Right lobe of liver (tissue), 6 donors: ENCODE results near the gene SERPINB1. TPM values are rescaled to one million over a fixed set of nuclear protein-coding genes. Genes with fewer than 3 reads are reported as not detected.

ENCODE experiments used
- ATAC-seq, 4 donors: fragments of 200-7000 bp; cut with Tn5 transposase; one replicate each; pipeline ENCODE4 v1.9.1; 2020; ENCODE audit warnings: mild to moderate bottlenecking in 4 of 4, moderate library complexity in 4 of 4
- DNase-seq, 3 donors: peaks; one replicate each; pipeline ENCODE4 v3.0.0-alpha.2; 2020
- H3K27ac ChIP-seq, 3 donors: fragments of 200-600 bp; one replicate each; pipeline ENCODE4 v1.8.0; 2022
- H3K27me3 ChIP-seq, 2 donors: fragments of 200-600 bp; one replicate each; pipeline ENCODE4 v1.8.0; 2022
- H3K36me3 ChIP-seq, 4 donors: fragments of 200-600 bp; sonication (generic) in 1 of 4; one replicate each; pipeline versions ENCODE4 v1.5.1 to v1.8.0; 2017 to 2022; ENCODE audit warnings: control low read depth in 1 of 4
- H3K4me1 ChIP-seq, 4 donors: fragments of 200-600 bp; sonication (generic) in 1 of 4; one replicate each; pipeline versions ENCODE4 v1.5.1 to v1.8.0; 2017 to 2022; ENCODE audit warnings: control low read depth in 1 of 4
- H3K4me3 ChIP-seq, 3 donors: fragments of 200-600 bp; one replicate each; pipeline ENCODE4 v1.8.0; 2022
- H3K9me3 ChIP-seq, 4 donors: fragments of 200-600 bp; sonication (generic) in 1 of 4; one replicate each; pipeline versions ENCODE4 v1.5.1 to v1.8.0; 2017 to 2022; ENCODE audit warnings: control low read depth in 1 of 4
- POLR2A ChIP-seq: fragments of 450-650 bp; IDR thresholded peaks from one replicate; pipeline ENCODE4 v1.6.1; 2017; ENCODE audit warnings: antibody characterized with exemption, mild to moderate bottlenecking
- WGBS: methylation state at CpG from one replicate; pipeline ENCODE4 v1.1.6; 2018; ENCODE audit warnings: low coverage, low lambda C conversion rate; ENCODE audit not compliant: insufficient coverage; ENCODE audit errors: missing lambda C conversion rate; 5-methylcytosine and 5-hydroxymethylcytosine counted together
- intact Hi-C, 2 donors: fragments of 100-400 bp; cut with DNase I; formaldehyde crosslinking; loops; one replicate each; pipeline versions ENCODE4 v1.11.2 to v1.14.1; 2022
- total RNA-seq, 6 experiments: library from RNA; depleted of rRNA in 2 of 6; stranded (reverse); fragments of >200 nt in 2 of 6; fragmentation: NEBNext Ultra II Directional in 3 of 6; extraction: Animal tissue kit (Norgen Biotek cat#: 25700) in 3 of 6; gene quantifications; one replicate each; pipeline versions ENCODE4 v1.1.0 to v1.2.4, GENCODE V29; 2016 to 2023
- TF ChIP-seq, protein P1 (sequence below), 4 donors: fragments of 200-600 bp in 3 of 4; fragments of 450-650 bp in 1 of 4; IDR thresholded peaks; one replicate each; pipeline versions ENCODE4 v1.5.1 to v1.8.0; 2016 to 2022; ENCODE audit warnings: antibody characterized with exemption in 4 of 4, mild to moderate bottlenecking in 2 of 4
- donor health status: DM: no; HTN: yes; CAD: no.
- donor health status: DM: no; HTN: no; CAD: no.
- donor health status: DM: no; HTN: no; CAD: no.
- donor health status: DM: no; HTN: yes; CAD: no.
- donor health status: DM: no; HTN: yes; CAD: no.

SERPINB1 gene
- total RNA-seq, 6 experiments from 2014 or later: 7.2 to 44.6 (median 25.2) TPM

- ATAC-seq: peak; percentile 50 to 85 (median 68)
- 27% methylated on average over 4 of the region's 4 CpGs for WGBS
- no peak for DNase-seq
- H3K27ac ChIP-seq: peak overlapping the region in 1 of 3 donors; percentile 41
- intact Hi-C loops: no loop called here
- H3K9me3 ChIP-seq: peaks cover 0 to 3% (median 0%) of the 10 kb centered on the region in 4 donors
- H3K4me3 ChIP-seq: no peak overlapping the region
- no peaks in the 10 kb centered on the region for H3K36me3 ChIP-seq
- H3K27me3 ChIP-seq: no peaks in the 10 kb centered on the region
- H3K4me1 ChIP-seq: no peaks in the 10 kb centered on the region
- TF ChIP-seq, protein P1, sequence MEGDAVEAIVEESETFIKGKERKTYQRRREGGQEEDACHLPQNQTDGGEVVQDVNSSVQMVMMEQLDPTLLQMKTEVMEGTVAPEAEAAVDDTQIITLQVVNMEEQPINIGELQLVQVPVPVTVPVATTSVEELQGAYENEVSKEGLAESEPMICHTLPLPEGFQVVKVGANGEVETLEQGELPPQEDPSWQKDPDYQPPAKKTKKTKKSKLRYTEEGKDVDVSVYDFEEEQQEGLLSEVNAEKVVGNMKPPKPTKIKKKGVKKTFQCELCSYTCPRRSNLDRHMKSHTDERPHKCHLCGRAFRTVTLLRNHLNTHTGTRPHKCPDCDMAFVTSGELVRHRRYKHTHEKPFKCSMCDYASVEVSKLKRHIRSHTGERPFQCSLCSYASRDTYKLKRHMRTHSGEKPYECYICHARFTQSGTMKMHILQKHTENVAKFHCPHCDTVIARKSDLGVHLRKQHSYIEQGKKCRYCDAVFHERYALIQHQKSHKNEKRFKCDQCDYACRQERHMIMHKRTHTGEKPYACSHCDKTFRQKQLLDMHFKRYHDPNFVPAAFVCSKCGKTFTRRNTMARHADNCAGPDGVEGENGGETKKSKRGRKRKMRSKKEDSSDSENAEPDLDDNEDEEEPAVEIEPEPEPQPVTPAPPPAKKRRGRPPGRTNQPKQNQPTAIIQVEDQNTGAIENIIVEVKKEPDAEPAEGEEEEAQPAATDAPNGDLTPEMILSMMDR (IDR thresholded peaks at IDR 0.05): no peak
- TF ChIP-seq POLR2A: no peak
Measured at GRCh38 chr6:2817903-2818443, 23.7 kb downstream of the SERPINB1 start.

DNA sequence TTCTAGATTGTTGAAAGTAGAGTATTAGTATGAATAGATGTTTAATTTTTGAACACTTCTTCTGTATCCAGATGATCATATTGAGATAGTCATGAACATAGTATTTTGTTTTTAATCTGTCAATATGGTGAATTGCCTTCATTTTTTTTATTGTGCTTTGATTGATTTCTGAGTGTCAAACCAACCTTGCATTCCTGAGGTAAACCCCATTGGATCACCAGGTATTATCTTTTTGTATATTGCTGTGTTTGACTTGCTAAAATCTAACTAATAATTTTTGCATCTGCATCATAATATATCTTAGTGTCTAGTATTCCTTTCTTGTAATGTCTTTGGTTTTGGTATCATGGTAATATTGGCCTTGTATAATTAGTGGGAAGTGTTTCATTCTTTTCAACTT lies 25.5 kb downstream of the SERPINB1 start:
- no peaks in the 10 kb centered on the region for H3K4me1 ChIP-seq
- peaks cover 0 to 3% (median 0%) of the 10 kb centered on the region in 4 donors for H3K9me3 ChIP-seq
- H3K27me3 ChIP-seq: no peaks in the 10 kb centered on the region
- H3K4me3 ChIP-seq: no peak overlapping the region
- ATAC-seq: no peak
- no peaks in the 10 kb centered on the region for H3K36me3 ChIP-seq
- intact Hi-C loops: no loop called here
- DNase-seq: no peak
- TF ChIP-seq, protein P1 (IDR thresholded peaks at IDR 0.05): no peak
- no peak for TF ChIP-seq POLR2A
- no peak overlapping the region for H3K27ac ChIP-seq

GRCh38 chr6:2812695-2813094 lies 29.0 kb downstream of the SERPINB1 start:
- TF ChIP-seq, protein P1 (IDR thresholded peaks at IDR 0.05): no peak
- TF ChIP-seq POLR2A: no peak
- H3K36me3 ChIP-seq: no peaks in the 10 kb centered on the region
- no peak for ATAC-seq
- no peak for DNase-seq
- H3K27ac ChIP-seq: no peak overlapping the region
- WGBS: 93% methylated on average over 2 of the region's 3 CpGs
- H3K4me3 ChIP-seq: no peak overlapping the region
- no peaks in the 10 kb centered on the region for H3K4me1 ChIP-seq
- peaks cover 0 to 3% (median 0%) of the 10 kb centered on the region in 4 donors for H3K9me3 ChIP-seq
- intact Hi-C loops: no loop called here
- no peaks in the 10 kb centered on the region for H3K27me3 ChIP-seq

GRCh38 chr6:2810092-2810671 lies 31.5 kb downstream of the SERPINB1 start:
- 87% methylated on average over 6 of the region's 9 CpGs for WGBS
- Histone ChIP-seq H3K27me3 (no peaks in the 10 kb centered on the region), H3K27ac (no peak overlapping the region), H3K4me3 (no peak overlapping the region), H3K4me1 (no peaks in the 10 kb centered on the region), H3K36me3 (no peaks in the 10 kb centered on the region), H3K9me3 (no peaks in the 10 kb centered on the region)
- no peak for DNase-seq
- TF ChIP-seq, protein P1 (IDR thresholded peaks at IDR 0.05): no peak
- no peak for TF ChIP-seq POLR2A
- intact Hi-C loops: no loop called here
- ATAC-seq: no peak
